Endothelial cell of umbilical vein (primary cell): Measurements from ENCODE around the gene CD19. TPM values are rescaled to one million over a fixed set of nuclear protein-coding genes. Genes with fewer than 3 reads are reported as not detected.

ENCODE experiments used
- BruUV-seq: library from RNA; stranded (reverse); fragments of 400-500 nt; replicated peaks from 2 replicates; lab custom pipeline; 2021; lab: Mats Ljungman, UMichigan
- CTCF ChIA-PET: fragments of 300-600, 350-600 bp; sonication (Branson Sonifier 250); formaldehyde crosslinking; loops from one replicate; lab custom pipeline; 2021; ENCODE audit warnings: antibody characterized with exemption, inconsistent platforms; lab: Charles Lee
- POLR2A ChIA-PET: fragments of 300-600, 350-600 bp; sonication (Branson Sonifier 250); formaldehyde crosslinking; loops from one replicate; lab custom pipeline; 2021; ENCODE audit warnings: antibody characterized with exemption, inconsistent platforms; lab: Charles Lee
- DNase-seq: peaks from one replicate; pipeline ENCODE4 v3.0.0-alpha.2; 2011; ENCODE audit warnings: low read depth, low spot score
- FAIRE-seq: peaks from 2 replicates; lab custom pipeline; 2011; peaks lifted over from hg19 to GRCh38; lab: Jason Lieb, UNC
- H2AFZ ChIP-seq: 2 replicates; pipeline ENCODE4 v1.6.0; 2012; ENCODE audit warnings: low read depth, low read length, control low read depth, inconsistent platforms
- H3K27ac ChIP-seq: 2 replicates; pipeline ENCODE4 v1.5.1; 2011; ENCODE audit warnings: low read depth, mild to moderate bottlenecking, control low read depth, low read length, moderate library complexity; ENCODE audit not compliant: insufficient read depth
- H3K27me3 ChIP-seq, 2 experiments: 2 replicates each; pipeline versions ENCODE4 v1.6.0 to v1.6.1; 2011; ENCODE audit warnings: low read length in 2 of 2, mixed read lengths in 1 of 2; ENCODE audit not compliant: control insufficient read depth in 2 of 2, insufficient read depth in 2 of 2
- H3K36me3 ChIP-seq, 2 experiments: 2 replicates in 1 of 2; 3 replicates in 1 of 2; pipeline ENCODE4 v1.5.1; 2011; ENCODE audit warnings: low read length in 2 of 2, mild to moderate bottlenecking in 1 of 2, moderate library complexity in 1 of 2; ENCODE audit not compliant: control insufficient read depth in 2 of 2, insufficient read depth in 2 of 2; ENCODE audit errors: extremely low read depth in 1 of 2
- H3K4me1 ChIP-seq: 3 replicates; pipeline ENCODE4 v1.5.1; 2011; ENCODE audit warnings: mild to moderate bottlenecking, low read length; ENCODE audit not compliant: control insufficient read depth, insufficient read depth; ENCODE audit errors: extremely low read depth
- H3K4me2 ChIP-seq: 2 replicates; pipeline ENCODE4 v1.6.1; 2011; ENCODE audit warnings: low read length, control low read depth, mixed read lengths; ENCODE audit not compliant: insufficient read depth
- H3K4me3 ChIP-seq, 3 experiments: fragments of 200-600 bp in 1 of 3; sonication (generic), shearing (Covaris generic) in 1 of 3; replicated peaks in 1 of 3; 2 replicates each; pipeline ENCODE4 v1.5.1; 2011 to 2016; ENCODE audit warnings: control low read depth in 3 of 3, low read length in 3 of 3, mild to moderate bottlenecking in 2 of 3, inconsistent platforms in 1 of 3, low read depth in 1 of 3, moderate library complexity in 1 of 3; ENCODE audit not compliant: insufficient read depth in 1 of 3
- H3K79me2 ChIP-seq: 2 replicates; pipeline ENCODE4 v1.6.0; 2012; ENCODE audit warnings: low read length, inconsistent platforms; ENCODE audit not compliant: control insufficient read depth, insufficient read depth
- H3K9ac ChIP-seq: replicated peaks from 2 replicates; pipeline ENCODE3; 2011; ENCODE audit warnings: low read length, control low read depth; ENCODE audit not compliant: insufficient read depth; ENCODE audit errors: extremely low read depth
- H3K9me1 ChIP-seq: replicated peaks from 3 replicates; pipeline ENCODE4 v1.6.0; 2011; ENCODE audit warnings: mild to moderate bottlenecking, low read length; ENCODE audit not compliant: control insufficient read depth, insufficient read depth; ENCODE audit errors: extremely low read depth
- H3K9me3 ChIP-seq: replicated peaks from 2 replicates; pipeline ENCODE4 v1.5.1; 2012; ENCODE audit warnings: low read length, inconsistent platforms; ENCODE audit not compliant: control insufficient read depth, insufficient read depth
- H4K20me1 ChIP-seq: replicated peaks from 2 replicates; pipeline ENCODE3; 2011; ENCODE audit warnings: mild to moderate bottlenecking, low read length; ENCODE audit not compliant: control insufficient read depth, insufficient read depth; ENCODE audit errors: extremely low read depth
- FOS ChIP-seq: IDR thresholded peaks from 2 replicates; pipeline ENCODE4 v1.6.1; 2011; ENCODE audit warnings: mild to moderate bottlenecking, low read length, moderate library complexity, borderline replicate concordance; ENCODE audit not compliant: insufficient read depth
- GATA2 ChIP-seq: IDR thresholded peaks from 2 replicates; pipeline ENCODE4 v1.7.0; 2011; ENCODE audit warnings: low read depth, mild to moderate bottlenecking, moderate library complexity, mixed read lengths, low read length; ENCODE audit not compliant: insufficient read length, insufficient read depth
- JUN ChIP-seq: IDR thresholded peaks from 2 replicates; pipeline ENCODE4 v1.6.1; 2011; ENCODE audit warnings: borderline replicate concordance, low read depth; ENCODE audit not compliant: insufficient read length, insufficient read depth
- MYC ChIP-seq: IDR thresholded peaks from one replicate; pipeline ENCODE4 v1.6.1; 2011; ENCODE audit warnings: mild to moderate bottlenecking, low read depth, low read length
- dilution Hi-C: fragments of 300-500 bp; cut with MboI; formaldehyde crosslinking; loops from one replicate; pipeline ENCODE4 v1.15.0; 2019; ENCODE audit warnings: low sequenced_read_pairs; ENCODE audit not compliant: extremely low pct_ligation_motif_present
- intact Hi-C: fragments of 100-400 bp; cut with micrococcal nuclease; formaldehyde crosslinking; loops from one replicate; pipeline ENCODE4 v1.10.0; 2022
- polyA plus RNA-seq, 4 experiments: library from polyadenylated mRNA; depleted of rRNA in 3 of 4; stranded (reverse) in 3 of 4; unstranded in 1 of 4; fragments of >200 nt; gene quantifications; 2 replicates each; pipeline versions ENCODE4 v1.2.1 to v1.2.3, GENCODE V29; 2011 to 2012; ENCODE audit warnings: missing spikeins in 1 of 4
- total RNA-seq: library from RNA; stranded (reverse); gene quantifications from 2 replicates; pipeline ENCODE4 v1.2.3, GENCODE V29; 2021
- TF ChIP-seq, protein P1 (sequence below): IDR thresholded peaks from 2 replicates; pipeline ENCODE4 v1.6.1; 2011; ENCODE audit not compliant: insufficient read depth, insufficient read length
- TF ChIP-seq, protein P2 (sequence below), 2 donors: IDR thresholded peaks; 1 replicate in 1 of 2; 2 replicates in 1 of 2; pipeline ENCODE4 v1.5.1; 2011; ENCODE audit warnings: low read length in 2 of 2, mild to moderate bottlenecking in 2 of 2, moderate library complexity in 2 of 2, control low read depth in 1 of 2, inconsistent platforms in 1 of 2, low read depth in 1 of 2; ENCODE audit not compliant: insufficient read depth in 1 of 2; ENCODE audit errors: extremely low read depth in 1 of 2

CD19 gene
- total and polyA plus RNA-seq, 2 donors (not counting 3 experiments of a cell fraction or from before 2014, with no cell fraction given) = 0.06 TPM; not detected in 1

DNA sequence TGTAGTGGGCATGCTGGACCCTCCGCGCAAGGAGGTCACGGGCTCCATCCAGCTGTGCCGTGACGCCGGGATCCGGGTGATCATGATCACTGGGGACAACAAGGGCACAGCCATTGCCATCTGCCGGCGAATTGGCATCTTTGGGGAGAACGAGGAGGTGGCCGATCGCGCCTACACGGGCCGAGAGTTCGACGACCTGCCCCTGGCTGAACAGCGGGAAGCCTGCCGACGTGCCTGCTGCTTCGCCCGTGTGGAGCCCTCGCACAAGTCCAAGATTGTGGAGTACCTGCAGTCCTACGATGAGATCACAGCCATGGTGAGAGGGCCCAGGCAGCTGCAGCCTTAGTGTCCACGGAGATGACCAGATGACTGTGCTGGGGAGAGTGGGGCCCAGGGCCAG, 31.2 kb upstream of the CD19 start:
- TF ChIP-seq, protein P1, sequence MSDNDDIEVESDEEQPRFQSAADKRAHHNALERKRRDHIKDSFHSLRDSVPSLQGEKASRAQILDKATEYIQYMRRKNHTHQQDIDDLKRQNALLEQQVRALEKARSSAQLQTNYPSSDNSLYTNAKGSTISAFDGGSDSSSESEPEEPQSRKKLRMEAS = no peak
- TF ChIP-seq JUN (no peak), FOS (no peak), GATA2 (no peak), MYC (no peak)
- TF ChIP-seq, protein P2, sequence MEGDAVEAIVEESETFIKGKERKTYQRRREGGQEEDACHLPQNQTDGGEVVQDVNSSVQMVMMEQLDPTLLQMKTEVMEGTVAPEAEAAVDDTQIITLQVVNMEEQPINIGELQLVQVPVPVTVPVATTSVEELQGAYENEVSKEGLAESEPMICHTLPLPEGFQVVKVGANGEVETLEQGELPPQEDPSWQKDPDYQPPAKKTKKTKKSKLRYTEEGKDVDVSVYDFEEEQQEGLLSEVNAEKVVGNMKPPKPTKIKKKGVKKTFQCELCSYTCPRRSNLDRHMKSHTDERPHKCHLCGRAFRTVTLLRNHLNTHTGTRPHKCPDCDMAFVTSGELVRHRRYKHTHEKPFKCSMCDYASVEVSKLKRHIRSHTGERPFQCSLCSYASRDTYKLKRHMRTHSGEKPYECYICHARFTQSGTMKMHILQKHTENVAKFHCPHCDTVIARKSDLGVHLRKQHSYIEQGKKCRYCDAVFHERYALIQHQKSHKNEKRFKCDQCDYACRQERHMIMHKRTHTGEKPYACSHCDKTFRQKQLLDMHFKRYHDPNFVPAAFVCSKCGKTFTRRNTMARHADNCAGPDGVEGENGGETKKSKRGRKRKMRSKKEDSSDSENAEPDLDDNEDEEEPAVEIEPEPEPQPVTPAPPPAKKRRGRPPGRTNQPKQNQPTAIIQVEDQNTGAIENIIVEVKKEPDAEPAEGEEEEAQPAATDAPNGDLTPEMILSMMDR (IDR thresholded peaks at IDR 0.05; ENCODE audit: extremely low read depth in 1 of 2, insufficient read depth in 1 of 2, low read depth in 1 of 2, low read length in 2 of 2) = no peak
- Histone ChIP-seq H3K9me1 (no peaks in the 10 kb centered on the region), H2AFZ (no peak overlapping the region), H4K20me1 (no peaks in the 10 kb centered on the region), H3K9ac (no peak overlapping the region), H3K4me3 (no peak overlapping the region), H3K4me2 (no peak overlapping the region), H3K79me2 (no peaks in the 10 kb centered on the region), H3K36me3 (peaks cover 0 to 4% of the 10 kb centered on the region in 2 experiments), H3K4me1 (no peaks in the 10 kb centered on the region), H3K27me3 (no peaks in the 10 kb centered on the region), H3K27ac (no peak overlapping the region), H3K9me3 (no peaks in the 10 kb centered on the region)
- ChIA-PET CTCF (no interaction called here), POLR2A (no interaction called here)
- no peak for DNase-seq
- no TSS peak for BruUV-seq
- intact Hi-C loops (no loop called here), dilution Hi-C loops (no loop called here)
- no peak for FAIRE-seq
